ENCODE data around the gene WNT16. TPM values are rescaled to one million over a fixed set of nuclear protein-coding genes. Genes with fewer than 3 reads are reported as not detected.
"Not testable (repeated sequence)": the region's sequence is repeated elsewhere in the genome, so short reads cannot be mapped to it uniquely, and the experiment has no call there.

WNT16 gene
- total RNA-seq, 1 experiment from 2014 or later, result not detected

GRCh38 chr7:121313793-121314676 is 14.8 kb upstream of the WNT16 start:
- Histone ChIP-seq H3K9ac (ENCODE audit: extremely low read depth, insufficient read length, low read length) (no peak overlapping the region), H4K20me1 (ENCODE audit: control insufficient read depth, insufficient read depth, insufficient read length) (no peaks in the 10 kb centered on the region), H3K9me3 (ENCODE audit: control insufficient read depth, low read depth, low read length) (no peaks in the 10 kb centered on the region), H3T11ph (ENCODE audit: low read length) (no peak overlapping the region), H3K79me2 (ENCODE audit: insufficient read depth, low read length) (no peaks in the 10 kb centered on the region), H3K14ac (ENCODE audit: insufficient read depth, low read length) (no peak overlapping the region), H3K23me2 (ENCODE audit: insufficient read length, low read depth, low read length, poor library complexity, severe bottlenecking) (no peaks in the 10 kb centered on the region), H2AK5ac (ENCODE audit: insufficient read length, low read length) (no peak overlapping the region), H3K4ac (ENCODE audit: low read depth, low read length) (no peak overlapping the region), H3K27ac (ENCODE audit: insufficient read length, low read depth, low read length) (no peak overlapping the region), H2BK5ac (ENCODE audit: insufficient read length, low read length) (no peak overlapping the region), H2AFZ (ENCODE audit: low read length) (no peak overlapping the region), H2BK120ac (ENCODE audit: low read depth, low read length, poor library complexity, severe bottlenecking) (no peak overlapping the region), H3K4me1 (ENCODE audit: insufficient read depth, low read length) (no peaks in the 10 kb centered on the region), H4K91ac (ENCODE audit: insufficient read length, low read depth, low read length) (no peak overlapping the region), H2BK15ac (ENCODE audit: low read depth, low read length) (no peak overlapping the region), H4K5ac (ENCODE audit: insufficient read length, low read depth, low read length) (no peak overlapping the region), H3K56ac (ENCODE audit: insufficient read length, low read depth, low read length) (no peak overlapping the region), H2BK20ac (ENCODE audit: low read depth, low read length, poor library complexity, severe bottlenecking) (no peak overlapping the region), H3K23ac (ENCODE audit: insufficient read length, low read depth, low read length) (no peak overlapping the region), H4K8ac (replicated peaks; ENCODE audit: insufficient read length, low read depth, low read length) (no peak overlapping the region), H3K27me3 (ENCODE audit: insufficient read depth, low read length) (no peaks in the 10 kb centered on the region), H3K4me2 (ENCODE audit: insufficient read depth, insufficient read length, low read length) (no peak overlapping the region), H2BK12ac (ENCODE audit: insufficient read length, low read depth, low read length) (no peak overlapping the region), H3K18ac (ENCODE audit: insufficient read length, low read depth, low read length) (no peak overlapping the region), H3K79me1 (ENCODE audit: insufficient read depth, low read depth, low read length, poor library complexity, severe bottlenecking) (no peaks in the 10 kb centered on the region)
- Mint-ChIP-seq H3K27me3 (ENCODE audit: low read depth) (no peaks in the 10 kb centered on the region; the same call in 1 of the 2 replicates), H3K36me3 (ENCODE audit: insufficient read depth in 1 of 3, low read depth in 3 of 3) (no peaks in the 10 kb centered on the region; a peak in 1 of 7 replicates), H3K4me3 (no peak overlapping the region), H3K9me3 (peaks cover 0 to 3% of the 10 kb centered on the region in 2 experiments; a peak in 2 of 5 replicates), H3K27ac (no peak overlapping the region), H3K4me1 (no peaks in the 10 kb centered on the region)
- no peak for TF ChIP-seq CTCF (conservative IDR thresholded peaks at IDR 0.05)
- WGBS (ENCODE audit: extremely low coverage, insufficient read length, low lambda C conversion rate), result no CpG with 5 or more reads among the region's 9 CpGs
- DNase-seq, result no peak

- H2BK120ac ChIP-seq (ENCODE audit: low read depth, low read length, poor library complexity, severe bottlenecking); H3K9ac ChIP-seq (ENCODE audit: extremely low read depth, insufficient read length, low read length); H3K27ac Mint-ChIP-seq; H3K4me1 ChIP-seq (ENCODE audit: insufficient read depth, low read length); H4K8ac ChIP-seq (replicated peaks; ENCODE audit: insufficient read length, low read depth, low read length); H3K27me3 Mint-ChIP-seq (ENCODE audit: low read depth); H3K79me1 ChIP-seq (ENCODE audit: insufficient read depth, low read depth, low read length, poor library complexity, severe bottlenecking); H2BK12ac ChIP-seq (ENCODE audit: insufficient read length, low read depth, low read length); H4K5ac ChIP-seq (ENCODE audit: insufficient read length, low read depth, low read length); H2BK20ac ChIP-seq (ENCODE audit: low read depth, low read length, poor library complexity, severe bottlenecking); H3K4me3 Mint-ChIP-seq; H3K9me3 Mint-ChIP-seq; H3K18ac ChIP-seq (ENCODE audit: insufficient read length, low read depth, low read length); H3K14ac ChIP-seq (ENCODE audit: insufficient read depth, low read length); H2AFZ ChIP-seq (ENCODE audit: low read length); H3K27me3 ChIP-seq (ENCODE audit: insufficient read depth, low read length); H3K79me2 ChIP-seq (ENCODE audit: insufficient read depth, low read length); H3K56ac ChIP-seq (ENCODE audit: insufficient read length, low read depth, low read length); DNase-seq; H3K23ac ChIP-seq (ENCODE audit: insufficient read length, low read depth, low read length); H4K91ac ChIP-seq (ENCODE audit: insufficient read length, low read depth, low read length); H2BK15ac ChIP-seq (ENCODE audit: low read depth, low read length); H3K9me3 ChIP-seq (ENCODE audit: control insufficient read depth, low read depth, low read length); H4K20me1 ChIP-seq (ENCODE audit: control insufficient read depth, insufficient read depth, insufficient read length); H3K4me1 Mint-ChIP-seq; H3K27ac ChIP-seq (ENCODE audit: insufficient read length, low read depth, low read length); H3K23me2 ChIP-seq (ENCODE audit: insufficient read length, low read depth, low read length, poor library complexity, severe bottlenecking); H3K36me3 Mint-ChIP-seq (ENCODE audit: insufficient read depth in 1 of 3, low read depth in 3 of 3); H3K4ac ChIP-seq (ENCODE audit: low read depth, low read length); H2AK5ac ChIP-seq (ENCODE audit: insufficient read length, low read length); H3K4me2 ChIP-seq (ENCODE audit: insufficient read depth, insufficient read length, low read length); H2BK5ac ChIP-seq (ENCODE audit: insufficient read length, low read length); H3T11ph ChIP-seq (ENCODE audit: low read length): not testable (repeated sequence)
- no CpG with 5 or more reads among the region's 3 CpGs for WGBS (ENCODE audit: extremely low coverage, insufficient read length, low lambda C conversion rate)
These were observed 13.6 kb upstream of the WNT16 start for GRCh38 chr7:121315170-121315569.
